AG09319 (cell line): Measurements from ENCODE around the gene C1orf141.

Experiments used
- DNase-seq: peaks from one replicate; pipeline ENCODE4 v3.0.0-alpha.2; 2010; ENCODE audit warnings: low read depth; ENCODE audit errors: extremely low read depth
- CTCF ChIP-seq: IDR thresholded peaks from 2 replicates; pipeline ENCODE4 v1.5.1; 2011; ENCODE audit warnings: low read depth, mild to moderate bottlenecking, inconsistent platforms, low read length, moderate library complexity

The C1orf141 gene

DNA sequence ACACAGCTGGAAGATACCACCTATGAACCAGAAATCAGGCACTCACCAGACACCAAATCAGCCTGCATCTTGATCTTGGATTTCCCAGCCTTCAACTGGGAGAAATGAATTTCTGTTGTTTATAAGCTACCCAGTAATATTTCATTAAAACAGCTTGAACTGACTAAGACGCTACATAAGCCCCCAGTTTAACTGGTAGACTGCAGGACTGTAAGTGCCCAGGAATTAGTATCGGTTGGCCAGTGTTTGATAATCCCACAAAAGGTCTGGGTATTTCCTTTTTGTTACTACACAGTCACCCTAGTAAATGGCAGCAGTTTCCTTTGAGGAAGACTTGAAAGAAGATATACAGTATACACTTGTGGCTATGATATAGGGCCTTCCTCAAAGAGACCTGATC is 73.5 kb downstream of the C1orf141 start:
- DNase-seq: no peak
- TF ChIP-seq CTCF: no peak

GRCh38 chr1:67060811-67061218 is 74.0 kb downstream of the C1orf141 start:
- no peak for TF ChIP-seq CTCF
- DNase-seq: peak; percentile 89

DNA sequence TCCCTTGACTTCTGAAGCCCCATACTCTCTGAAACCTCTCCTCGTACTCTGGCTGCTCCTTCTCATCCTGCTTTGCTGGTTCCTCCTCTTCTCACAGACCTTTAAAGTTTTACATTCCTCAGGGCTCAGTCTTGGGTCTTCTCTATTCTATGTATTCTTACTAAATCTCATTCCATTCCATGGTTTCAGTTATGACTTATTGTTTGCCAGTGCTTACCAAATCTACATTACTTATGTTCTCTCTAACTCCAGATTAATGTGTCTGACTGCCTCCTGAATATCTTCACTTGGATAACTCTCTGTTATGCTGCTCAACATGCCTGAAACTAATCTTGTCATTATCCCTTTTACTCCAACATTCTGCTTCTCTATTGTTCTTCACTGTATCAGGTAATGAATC is 75.4 kb downstream of the C1orf141 start:
- DNase-seq: no peak
- TF ChIP-seq CTCF: no peak

DNA sequence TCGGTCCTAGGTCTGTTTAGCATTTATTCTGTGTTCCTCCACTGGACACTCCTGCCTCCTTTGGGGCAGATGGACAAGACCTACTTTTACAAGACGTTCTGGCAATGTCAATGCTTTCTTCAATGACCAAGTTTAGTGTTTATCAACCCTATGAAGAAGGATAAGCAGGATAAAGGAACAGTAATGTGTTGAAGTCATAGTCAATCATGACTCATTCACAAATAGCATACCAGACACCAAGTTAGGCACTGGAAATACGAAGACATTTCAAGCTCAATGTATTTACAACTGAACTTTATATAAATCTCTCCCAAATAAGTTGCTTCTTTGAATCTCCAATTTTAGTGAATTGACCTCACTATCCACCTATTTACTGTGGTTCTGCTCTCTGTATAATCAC is 76.0 kb downstream of the C1orf141 start:
- TF ChIP-seq CTCF: no peak

DNA sequence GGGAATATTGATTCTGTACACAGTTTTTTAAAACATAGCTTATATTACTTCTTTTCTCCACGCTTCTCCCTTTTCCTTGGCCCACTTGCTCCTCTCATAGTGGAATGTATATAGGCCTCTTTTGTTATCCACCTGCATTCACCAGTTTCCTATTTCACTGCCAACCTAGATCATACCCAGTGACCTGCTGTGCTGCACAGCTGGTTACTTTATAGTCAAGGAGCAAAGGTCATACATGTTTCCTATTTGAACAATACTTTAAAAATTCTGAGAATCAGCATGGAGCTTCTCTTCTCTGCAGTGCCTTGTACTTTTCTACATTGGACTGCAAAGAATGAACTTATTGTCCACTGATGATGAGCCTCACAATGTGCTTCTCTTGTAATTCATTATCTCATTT is 76.5 kb downstream of the C1orf141 start:
- TF ChIP-seq CTCF: no peak
- DNase-seq: no peak

More for the DNA sequence above, 76.0 kb downstream of the C1orf141 start:
- DNase-seq: no peak

DNA sequence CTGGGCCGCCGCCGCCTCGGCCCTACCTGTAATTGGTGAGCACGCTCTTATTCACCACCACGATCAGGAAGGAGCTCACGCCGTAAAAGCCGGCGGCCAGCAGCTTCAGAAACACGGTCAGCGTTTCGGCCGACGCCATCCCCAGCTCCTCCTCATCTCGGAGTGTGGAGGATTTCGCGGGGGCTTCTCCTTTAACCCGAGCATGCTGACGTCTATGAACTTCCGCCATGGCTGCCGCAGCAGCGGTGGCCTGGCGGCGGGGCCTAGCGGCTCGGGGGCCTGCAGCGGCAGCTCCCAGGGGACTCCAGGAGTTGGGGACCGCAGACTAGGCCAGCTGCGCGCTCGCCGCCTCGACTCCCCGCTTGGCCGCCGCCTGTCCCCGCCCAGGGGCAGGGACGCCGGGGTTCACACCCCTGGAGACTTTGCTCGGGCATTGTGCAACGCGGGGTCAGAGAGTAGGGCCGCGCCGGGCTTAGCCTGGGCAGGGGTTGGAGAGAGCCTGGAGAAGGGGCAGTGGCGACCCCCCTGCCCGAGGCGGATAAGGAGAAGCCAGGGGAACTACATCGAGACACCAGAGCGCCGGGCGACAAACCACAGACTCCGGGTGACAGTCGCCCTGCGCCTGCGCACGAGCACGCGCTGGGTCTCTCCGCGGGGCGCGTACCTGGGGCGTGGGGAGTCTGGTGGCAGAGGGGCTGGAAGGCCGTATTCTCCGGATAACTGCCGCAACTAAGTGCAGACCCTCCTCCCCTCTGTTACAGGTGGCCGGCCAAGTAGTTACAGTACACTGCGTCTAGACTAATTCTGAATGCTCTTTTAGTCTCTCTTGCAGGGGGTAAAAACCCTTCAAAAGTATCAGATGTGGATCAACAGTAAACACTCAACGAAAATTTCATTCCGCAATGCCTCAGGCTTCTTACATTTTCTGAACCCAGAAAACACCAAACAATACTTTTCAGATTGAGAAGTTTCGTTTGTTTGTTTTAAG is 80.7 kb downstream of the C1orf141 start, which contains the start of gene SLC35D1:
SLC35D1 (minus strand) TSS at position 364 of the 988 bp plus-strand sequence; CDS start at position 229, 135 bp downstream.
- TF ChIP-seq CTCF: no peak
- DNase-seq: no peak

DNA sequence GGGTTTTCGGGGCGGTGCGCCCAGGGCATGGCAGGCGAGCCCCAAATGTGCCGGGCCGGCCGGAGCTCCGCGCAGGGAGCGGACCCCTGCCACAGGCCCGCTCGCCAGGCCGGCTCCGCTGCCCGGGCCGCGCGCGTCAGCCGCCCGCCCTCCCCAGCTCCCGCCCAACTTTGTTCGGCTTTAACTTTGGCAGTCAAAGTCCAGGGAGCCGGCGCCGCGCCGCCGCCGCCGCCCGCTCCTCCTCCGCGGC is 81.3 kb downstream of the C1orf141 start:
- DNase-seq: no peak
- TF ChIP-seq CTCF: no peak
